Upper lobe of left lung (tissue), 4 donors: Measurements from ENCODE around the gene EYS.

Experiments used
- POLR2AphosphoS5 ChIP-seq, 2 donors: sonication (generic); formaldehyde crosslinking; IDR thresholded peaks; one replicate each; pipeline ENCODE4 v1.5.1; 2017; ENCODE audit warnings: antibody characterized with exemption in 2 of 2
- TF ChIP-seq, protein P1 (sequence below), 6 experiments: fragments of 450-650 bp in 4 of 6; fragments of 200-600 bp in 2 of 6; sonication (generic) in 2 of 6; IDR thresholded peaks; one replicate each; pipeline ENCODE4 v1.5.1; 2016 to 2019; ENCODE audit warnings: antibody characterized with exemption in 6 of 6

DNA sequence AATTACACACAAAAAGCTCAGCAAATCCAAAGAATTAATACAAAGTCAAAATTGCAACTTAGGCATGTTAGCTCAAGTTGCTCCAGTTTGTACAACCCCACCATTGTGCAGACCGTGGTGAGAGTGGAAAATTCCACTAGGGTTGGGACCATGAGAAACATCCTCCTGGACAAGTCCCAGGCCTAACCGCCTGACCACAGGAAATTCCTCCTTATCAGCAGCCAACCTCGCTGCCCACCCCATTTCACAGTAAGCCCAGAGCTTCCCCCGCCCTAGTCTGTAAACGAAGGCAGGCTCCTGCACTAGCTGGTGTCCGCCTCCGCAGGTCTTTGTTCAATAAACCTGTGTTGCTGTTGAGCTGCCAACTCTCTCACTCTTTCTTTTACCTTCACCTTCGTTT lies 1023.3 kb downstream of the EYS start:
- TF ChIP-seq, protein P1, sequence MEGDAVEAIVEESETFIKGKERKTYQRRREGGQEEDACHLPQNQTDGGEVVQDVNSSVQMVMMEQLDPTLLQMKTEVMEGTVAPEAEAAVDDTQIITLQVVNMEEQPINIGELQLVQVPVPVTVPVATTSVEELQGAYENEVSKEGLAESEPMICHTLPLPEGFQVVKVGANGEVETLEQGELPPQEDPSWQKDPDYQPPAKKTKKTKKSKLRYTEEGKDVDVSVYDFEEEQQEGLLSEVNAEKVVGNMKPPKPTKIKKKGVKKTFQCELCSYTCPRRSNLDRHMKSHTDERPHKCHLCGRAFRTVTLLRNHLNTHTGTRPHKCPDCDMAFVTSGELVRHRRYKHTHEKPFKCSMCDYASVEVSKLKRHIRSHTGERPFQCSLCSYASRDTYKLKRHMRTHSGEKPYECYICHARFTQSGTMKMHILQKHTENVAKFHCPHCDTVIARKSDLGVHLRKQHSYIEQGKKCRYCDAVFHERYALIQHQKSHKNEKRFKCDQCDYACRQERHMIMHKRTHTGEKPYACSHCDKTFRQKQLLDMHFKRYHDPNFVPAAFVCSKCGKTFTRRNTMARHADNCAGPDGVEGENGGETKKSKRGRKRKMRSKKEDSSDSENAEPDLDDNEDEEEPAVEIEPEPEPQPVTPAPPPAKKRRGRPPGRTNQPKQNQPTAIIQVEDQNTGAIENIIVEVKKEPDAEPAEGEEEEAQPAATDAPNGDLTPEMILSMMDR (IDR thresholded peaks at IDR 0.05): no peak
- TF ChIP-seq POLR2AphosphoS5 (IDR thresholded peaks at IDR 0.05): no peak
